ENCODE data around the gene MTO1.

MTO1 gene

GRCh38 chr6:73516514-73517489, 55.3 kb downstream of the MTO1 start:
- TF ChIP-seq CTCF (IDR thresholded peaks at IDR 0.05), result no peak

GRCh38 chr6:73519926-73520687, 58.6 kb downstream of the MTO1 start:
- TF ChIP-seq CTCF (IDR thresholded peaks at IDR 0.05), result no peak

- no peak for TF ChIP-seq CTCF (IDR thresholded peaks at IDR 0.05)
Measured at GRCh38 chr6:73520688-73521350, 59.3 kb downstream of the MTO1 start, which contains the start of gene EEF1A1. Gene EEF1A1, minus strand, starts transcription at chr6:73521032. Its CDS starts 1,006 bp downstream, at chr6:73520026.

GRCh38 chr6:73521351-73521985, 59.9 kb downstream of the MTO1 start:
- TF ChIP-seq CTCF (IDR thresholded peaks at IDR 0.05), result no peak

- no peak for TF ChIP-seq CTCF (IDR thresholded peaks at IDR 0.05)
Measured at GRCh38 chr6:73523434-73524123, 62.0 kb downstream of the MTO1 start.

GRCh38 chr6:73525546-73526330, 64.2 kb downstream of the MTO1 start:
- TF ChIP-seq CTCF (IDR thresholded peaks at IDR 0.05), result no peak

Measured in LNCAP (cell line).